H1 (cell line): ENCODE data around the gene WFDC10A. TPM values are rescaled to one million over a fixed set of nuclear protein-coding genes. Genes with fewer than 3 reads are reported as not detected.

Experiments
- ATF2 ChIP-seq: IDR thresholded peaks from 2 replicates; pipeline ENCODE4 v1.6.1; 2012; ENCODE audit warnings: low read length, inconsistent platforms
- BCL11A ChIP-seq, 2 experiments: IDR thresholded peaks; one replicate each; pipeline ENCODE4 v1.6.1; 2011; ENCODE audit warnings: low read depth in 2 of 2, low read length in 2 of 2, mild to moderate bottlenecking in 2 of 2
- BRCA1 ChIP-seq: IDR thresholded peaks from 2 replicates; pipeline ENCODE4 v1.6.1; 2012; ENCODE audit warnings: low read depth, low read length, improper control_type of control experiment
- CHD7 ChIP-seq: fragments of 300-600 bp; sonication (generic); IDR thresholded peaks from 2 replicates; pipeline ENCODE4 v1.7.1; 2012; ENCODE audit warnings: low read length, moderate library complexity, mild to moderate bottlenecking, inconsistent platforms; ENCODE audit not compliant: insufficient replicate concordance
- CREB1 ChIP-seq: IDR thresholded peaks from 2 replicates; pipeline ENCODE4 v1.6.1; 2012; ENCODE audit warnings: inconsistent platforms
- CTBP2 ChIP-seq: IDR thresholded peaks from 2 replicates; pipeline ENCODE4 v1.7.0; 2011; ENCODE audit warnings: borderline replicate concordance, mild to moderate bottlenecking, moderate library complexity, mixed read lengths, low read length; ENCODE audit not compliant: insufficient read depth, insufficient read length
- FOSL1 ChIP-seq: IDR thresholded peaks from 2 replicates; pipeline ENCODE4 v1.6.1; 2011; ENCODE audit warnings: mild to moderate bottlenecking, low read depth, low read length, moderate library complexity; ENCODE audit not compliant: insufficient read depth
- NANOG ChIP-seq: IDR thresholded peaks from 2 replicates; pipeline ENCODE4 v1.6.1; 2011; ENCODE audit warnings: low read length, low read depth, mild to moderate bottlenecking, inconsistent platforms; ENCODE audit not compliant: insufficient read depth, poor library complexity, severe bottlenecking
- POLR2A ChIP-seq, 2 experiments: IDR thresholded peaks; 1 replicate in 1 of 2; 2 replicates in 1 of 2; pipeline ENCODE4 v1.6.1; 2011; ENCODE audit warnings: low read depth in 2 of 2, low read length in 2 of 2, mild to moderate bottlenecking in 2 of 2; ENCODE audit errors: control extremely low read depth in 1 of 2
- POU5F1 ChIP-seq: IDR thresholded peaks from 2 replicates; pipeline ENCODE4 v1.6.1; 2011; ENCODE audit warnings: low read depth, mild to moderate bottlenecking, low read length, moderate library complexity
- polyA plus RNA-seq, 7 experiments: library from polyadenylated mRNA; depleted of rRNA in 3 of 7; stranded (reverse) in 5 of 7; unstranded in 2 of 7; fragments of >200 nt in 5 of 7; fragments of 200-250 nt in 2 of 7; gene quantifications; 1 replicate in 5 of 7; 2 replicates in 1 of 7; 4 replicates in 1 of 7; pipeline versions ENCODE4 v1.2.1 to v1.2.3, GENCODE V29; 2011 to 2013; ENCODE audit warnings: missing spikeins in 2 of 7, mixed read lengths in 2 of 7
- total RNA-seq: library from RNA; stranded (reverse); fragmentation: NEBNext Ultra II Directional; extraction: Animal tissue kit (Norgen Biotek cat#: 25700); gene quantifications from 2 replicates; pipeline ENCODE4 v1.2.1, GENCODE V29; 2021

WFDC10A gene
- total and polyA plus RNA-seq, 2 of the 8 experiments (the other 6 are each of a cell fraction or from before 2014, with no cell fraction given): not detected

GRCh38 chr20:45593498-45593897 is 36.0 kb upstream of the WFDC10A start (continued):
- TF ChIP-seq CHD7 (no peak), NANOG (no peak), BRCA1 (no peak), ATF2 (no peak), CTBP2 (no peak), POLR2A (IDR thresholded peaks at IDR 0.05; ENCODE audit: control extremely low read depth in 1 of 2, low read depth in 2 of 2, low read length in 2 of 2) (no peak), CREB1 (no peak), POU5F1 (no peak), BCL11A (IDR thresholded peaks at IDR 0.05; ENCODE audit: low read depth in 2 of 2, low read length in 2 of 2) (no peak), FOSL1 (no peak)
